ENCODE results near the gene HAGHL.
"Not testable (repeated sequence)": the region's sequence is repeated elsewhere in the genome, so short reads cannot be mapped to it uniquely, and the experiment has no call there.

HAGHL gene

DNA sequence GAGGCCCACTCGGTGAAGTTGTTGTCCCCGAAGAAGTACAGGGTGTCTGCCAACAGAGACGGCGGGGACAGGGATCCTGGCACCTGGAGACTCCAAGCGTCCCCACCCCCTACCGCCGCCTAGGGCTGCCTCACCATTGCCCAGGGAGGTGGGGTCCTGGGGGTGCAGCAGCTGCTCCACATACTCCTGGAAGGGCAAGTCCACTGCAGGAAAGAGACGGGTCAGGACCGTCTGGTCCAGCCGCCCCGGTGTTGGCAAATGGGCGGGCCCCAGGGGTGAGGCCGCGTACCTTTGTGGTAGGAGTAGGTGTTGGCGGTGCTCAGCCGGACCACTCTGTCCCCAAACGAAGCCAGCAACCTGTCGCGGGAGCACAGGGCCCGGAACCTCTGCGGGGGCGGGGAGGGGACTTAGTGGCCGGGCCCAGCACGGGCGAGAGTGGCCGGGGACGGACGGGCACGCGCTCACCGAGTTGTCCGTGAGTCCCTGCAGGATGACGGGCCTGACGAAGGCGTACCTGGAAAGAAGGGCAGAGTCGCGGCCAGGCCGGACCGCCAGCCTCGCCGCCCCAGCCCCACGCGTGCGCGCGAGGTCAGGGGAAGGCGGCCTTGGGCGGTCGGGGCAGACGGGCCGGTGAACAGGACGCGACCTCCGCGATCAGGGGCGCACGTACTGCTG, 43.4 kb upstream of the HAGHL start:
- no peak overlapping the region for H2AFZ ChIP-seq (ENCODE audit: low read depth, low read length)
- peaks cover 55% of the 10 kb centered on the region for H3K36me3 ChIP-seq (ENCODE audit: insufficient read depth, low read length)
- no peaks in the 10 kb centered on the region for H3K9me3 ChIP-seq (ENCODE audit: low read length)
- H3K4me3 ChIP-seq (ENCODE audit: low read length) = peak overlapping the region; percentile 40
- H3K27me3 ChIP-seq (ENCODE audit: insufficient read depth, low read length) = no peaks in the 10 kb centered on the region
- peaks cover 16% of the 10 kb centered on the region for H3K4me1 ChIP-seq (ENCODE audit: insufficient read depth, low read length)

GRCh38 chr16:684071-684794, 42.7 kb upstream of the HAGHL start, which contains the start of gene JMJD8:
Gene JMJD8, minus strand, starts transcription at chr16:684334. Its CDS starts 15 bp downstream, at chr16:684319.
- Histone ChIP-seq H3K4me3 (ENCODE audit: low read length) (peak within 1 kb of the TSS; percentile 40), H3K36me3 (ENCODE audit: insufficient read depth, low read length) (peaks cover 55% of the 10 kb centered on the region), H3K4me1 (ENCODE audit: insufficient read depth, low read length) (peaks cover 17% of the 10 kb centered on the region), H3K27me3 (ENCODE audit: insufficient read depth, low read length) (no peaks in the 10 kb centered on the region), H2AFZ (ENCODE audit: low read depth, low read length) (no peak within 1 kb of the TSS), H3K9me3 (ENCODE audit: low read length) (no peaks in the 10 kb centered on the region)

GRCh38 chr16:684961-685696, 41.8 kb upstream of the HAGHL start:
- H3K36me3 ChIP-seq (ENCODE audit: insufficient read depth, low read length) = peaks cover 55% of the 10 kb centered on the region
- peaks cover 23% of the 10 kb centered on the region for H3K4me1 ChIP-seq (ENCODE audit: insufficient read depth, low read length)
- no peaks in the 10 kb centered on the region for H3K9me3 ChIP-seq (ENCODE audit: low read length)
- H2AFZ ChIP-seq (ENCODE audit: low read depth, low read length) = no peak overlapping the region
- no peak overlapping the region for H3K4me3 ChIP-seq (ENCODE audit: low read length)
- H3K27me3 ChIP-seq (ENCODE audit: insufficient read depth, low read length) = no peaks in the 10 kb centered on the region

DNA sequence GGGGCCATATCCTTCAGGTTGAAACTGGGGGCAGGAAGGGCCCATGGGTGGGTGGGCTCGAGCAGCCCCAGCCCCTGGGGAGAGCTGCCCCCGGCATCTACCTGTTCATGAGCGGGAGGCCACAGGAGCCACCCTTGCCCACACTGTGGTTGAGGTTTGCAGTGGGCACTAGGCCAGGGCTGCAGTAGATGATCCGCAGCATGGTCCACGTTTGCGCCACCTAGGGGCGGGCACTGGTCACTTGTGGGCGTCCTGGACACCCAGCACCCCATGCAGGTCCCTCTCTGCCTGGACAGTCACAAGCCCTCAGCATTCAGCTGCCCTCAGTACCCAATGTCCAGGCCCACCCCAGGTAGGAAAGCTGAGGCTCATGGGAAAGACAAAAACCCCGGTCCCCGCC, 40.9 kb upstream of the HAGHL start:
- Histone ChIP-seq H3K9me3 (ENCODE audit: low read length) (no peaks in the 10 kb centered on the region), H2AFZ (ENCODE audit: low read depth, low read length) (no peak overlapping the region), H3K36me3 (ENCODE audit: insufficient read depth, low read length) (peaks cover 55% of the 10 kb centered on the region), H3K27me3 (ENCODE audit: insufficient read depth, low read length) (no peaks in the 10 kb centered on the region), H3K4me1 (ENCODE audit: insufficient read depth, low read length) (peaks cover 20% of the 10 kb centered on the region), H3K4me3 (ENCODE audit: low read length) (no peak overlapping the region)

DNA sequence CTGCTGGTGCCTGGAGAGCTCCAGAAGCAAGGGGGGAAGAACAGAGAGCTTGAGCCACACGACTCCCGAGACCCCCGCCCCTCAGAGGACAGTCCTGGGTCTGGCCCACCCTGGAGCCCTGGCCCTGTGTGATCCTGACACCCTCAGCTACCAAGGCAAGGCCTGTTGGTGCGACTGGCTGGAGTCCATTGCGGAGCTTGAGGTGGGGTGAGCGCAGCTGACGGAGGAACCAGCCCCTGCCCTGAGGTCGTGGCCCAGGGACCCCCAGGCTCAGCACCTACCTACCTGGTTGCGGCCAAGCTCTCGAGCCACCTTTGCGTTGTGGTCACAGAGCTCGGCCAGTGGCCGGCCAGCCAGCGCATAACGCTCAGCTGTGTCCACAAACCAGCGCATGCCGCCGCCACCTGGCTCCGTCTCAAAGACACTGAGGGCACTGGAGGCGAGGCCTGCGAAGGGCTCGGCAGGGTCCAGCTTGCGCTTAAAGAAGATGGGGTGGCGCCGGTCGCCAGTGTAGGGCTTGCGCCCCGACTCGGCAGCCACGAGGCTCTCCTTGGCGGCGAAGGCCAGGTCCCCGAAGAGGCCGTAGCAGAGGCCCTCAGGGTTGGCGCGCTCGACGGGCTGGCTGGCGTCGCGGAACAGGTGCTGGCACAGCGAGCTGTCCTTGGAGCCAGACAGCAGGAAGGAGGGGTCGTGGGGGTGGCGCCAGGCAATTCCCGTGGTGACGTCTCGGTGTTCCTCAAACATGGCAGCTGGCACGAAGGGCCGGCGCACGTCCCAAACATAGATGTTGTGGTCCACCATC, 40.2 kb upstream of the HAGHL start:
- Histone ChIP-seq H3K4me3 (ENCODE audit: low read length) (no peak overlapping the region), H3K36me3 (ENCODE audit: insufficient read depth, low read length) (peaks cover 51% of the 10 kb centered on the region), H3K9me3 (ENCODE audit: low read length) (no peaks in the 10 kb centered on the region), H3K4me1 (ENCODE audit: insufficient read depth, low read length) (peaks cover 13% of the 10 kb centered on the region), H3K27me3 (ENCODE audit: insufficient read depth, low read length) (no peaks in the 10 kb centered on the region), H2AFZ (ENCODE audit: low read depth, low read length) (no peak overlapping the region)

DNA sequence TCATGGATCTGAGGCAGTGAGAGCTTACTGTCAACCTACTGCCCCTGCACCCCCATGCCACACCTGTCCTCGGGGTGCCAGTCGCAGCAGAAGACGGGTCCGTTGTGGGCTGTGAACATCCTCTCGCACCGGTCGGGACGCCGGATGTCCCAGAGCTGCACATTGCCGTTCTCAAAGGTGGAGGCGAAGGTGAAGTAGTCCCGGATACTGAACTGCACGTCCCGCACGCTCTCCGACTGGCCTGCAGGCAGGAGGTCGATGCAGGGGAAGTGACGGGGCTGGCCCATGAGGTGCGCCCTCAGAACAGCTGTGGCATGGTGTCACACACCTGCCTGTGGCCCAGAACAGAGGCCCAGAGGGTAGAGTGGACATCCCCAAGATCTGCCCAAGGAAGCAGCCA, 39.4 kb upstream of the HAGHL start:
- H3K4me1 ChIP-seq (ENCODE audit: insufficient read depth, low read length) = peaks cover 8% of the 10 kb centered on the region
- no peak overlapping the region for H3K4me3 ChIP-seq (ENCODE audit: low read length)
- H3K9me3 ChIP-seq (ENCODE audit: low read length) = no peaks in the 10 kb centered on the region
- H3K36me3 ChIP-seq (ENCODE audit: insufficient read depth, low read length) = peaks cover 43% of the 10 kb centered on the region
- H2AFZ ChIP-seq (ENCODE audit: low read depth, low read length) = no peak overlapping the region
- H3K27me3 ChIP-seq (ENCODE audit: insufficient read depth, low read length) = no peaks in the 10 kb centered on the region

DNA sequence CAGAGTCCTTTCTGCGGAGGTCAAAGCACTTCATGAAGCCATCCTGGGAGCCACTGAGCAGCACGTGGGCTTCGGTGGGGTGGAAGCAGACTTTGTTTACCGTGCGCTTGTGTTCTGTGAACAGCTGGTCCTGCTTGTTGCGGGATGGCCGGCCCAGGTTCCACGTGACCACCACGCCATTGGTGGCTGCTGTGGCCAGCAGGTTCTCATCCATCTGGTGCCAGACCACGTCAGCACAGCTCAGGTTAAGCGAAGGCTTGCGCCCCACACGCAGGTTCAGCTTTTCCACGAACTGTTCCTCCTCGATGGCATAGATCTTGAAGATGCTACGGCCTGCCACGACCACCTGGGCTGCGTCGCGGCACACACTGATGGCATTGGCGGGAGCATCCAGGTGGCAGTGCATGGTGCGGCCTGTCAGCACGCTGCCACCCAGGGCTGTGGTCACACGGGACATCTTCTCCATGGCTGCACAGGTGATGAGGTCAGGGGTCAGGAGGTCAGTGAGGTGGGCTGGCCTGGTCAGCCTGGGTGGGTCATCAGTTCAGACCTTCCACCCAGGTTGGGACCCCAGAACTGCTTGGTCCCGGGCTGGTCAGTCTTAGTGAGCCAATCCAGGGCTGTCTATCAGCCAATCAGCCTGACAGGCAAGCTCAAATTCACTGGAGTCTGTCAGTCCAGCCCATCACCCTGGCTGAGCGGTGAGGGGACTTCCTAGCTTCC, 37.6 kb upstream of the HAGHL start:
- H2AFZ ChIP-seq (ENCODE audit: low read depth, low read length) = no peak overlapping the region
- H3K27me3 ChIP-seq (ENCODE audit: insufficient read depth, low read length) = no peaks in the 10 kb centered on the region
- peaks cover 7% of the 10 kb centered on the region for H3K4me1 ChIP-seq (ENCODE audit: insufficient read depth, low read length)
- H3K4me3 ChIP-seq (ENCODE audit: low read length) = peak overlapping the region; percentile 72
- no peaks in the 10 kb centered on the region for H3K9me3 ChIP-seq (ENCODE audit: low read length)
- H3K36me3 ChIP-seq (ENCODE audit: insufficient read depth, low read length) = peaks cover 30% of the 10 kb centered on the region

GRCh38 chr16:691242-691641, 35.7 kb upstream of the HAGHL start:
- not testable (repeated sequence) for H3K27me3 ChIP-seq (ENCODE audit: insufficient read depth, low read length); H3K4me1 ChIP-seq (ENCODE audit: insufficient read depth, low read length); H3K9me3 ChIP-seq (ENCODE audit: low read length); H3K4me3 ChIP-seq (ENCODE audit: low read length); H2AFZ ChIP-seq (ENCODE audit: low read depth, low read length)
- peaks cover 18% of the 10 kb centered on the region for H3K36me3 ChIP-seq (ENCODE audit: insufficient read depth, low read length)

GRCh38 chr16:692356-693108, 34.4 kb upstream of the HAGHL start:
- H3K4me3 ChIP-seq (ENCODE audit: low read length) = no peak overlapping the region
- H2AFZ ChIP-seq (ENCODE audit: low read depth, low read length) = no peak overlapping the region
- no peaks in the 10 kb centered on the region for H3K27me3 ChIP-seq (ENCODE audit: insufficient read depth, low read length)
- no peaks in the 10 kb centered on the region for H3K9me3 ChIP-seq (ENCODE audit: low read length)
- H3K4me1 ChIP-seq (ENCODE audit: insufficient read depth, low read length) = peaks cover 7% of the 10 kb centered on the region
- H3K36me3 ChIP-seq (ENCODE audit: insufficient read depth, low read length) = peaks cover 8% of the 10 kb centered on the region

DNA sequence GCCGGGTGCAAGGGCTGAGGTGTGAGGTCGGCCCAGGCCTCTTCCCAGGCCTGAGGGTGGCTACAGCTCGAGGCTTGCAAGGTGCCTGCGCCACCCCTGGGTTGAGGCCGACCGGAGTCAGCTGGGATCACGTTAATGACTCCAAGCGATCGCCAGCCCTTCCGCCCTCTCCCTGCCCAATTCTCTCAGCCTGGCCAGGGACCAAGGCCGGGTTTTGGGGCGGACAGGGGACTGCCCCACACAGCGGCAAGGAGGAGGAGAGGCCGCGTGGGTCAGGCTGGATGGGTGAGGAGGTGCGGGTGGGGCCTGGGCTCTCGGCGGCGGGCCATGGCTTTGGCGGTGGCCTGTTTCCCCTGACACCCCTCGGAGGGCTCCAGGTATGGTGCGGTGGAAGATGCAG, 33.5 kb upstream of the HAGHL start:
- Histone ChIP-seq H3K36me3 (ENCODE audit: insufficient read depth, low read length) (peaks cover 3% of the 10 kb centered on the region), H3K4me3 (ENCODE audit: low read length) (no peak overlapping the region), H3K27me3 (ENCODE audit: insufficient read depth, low read length) (no peaks in the 10 kb centered on the region), H2AFZ (ENCODE audit: low read depth, low read length) (no peak overlapping the region), H3K9me3 (ENCODE audit: low read length) (no peaks in the 10 kb centered on the region), H3K4me1 (ENCODE audit: insufficient read depth, low read length) (peaks cover 7% of the 10 kb centered on the region)

DNA sequence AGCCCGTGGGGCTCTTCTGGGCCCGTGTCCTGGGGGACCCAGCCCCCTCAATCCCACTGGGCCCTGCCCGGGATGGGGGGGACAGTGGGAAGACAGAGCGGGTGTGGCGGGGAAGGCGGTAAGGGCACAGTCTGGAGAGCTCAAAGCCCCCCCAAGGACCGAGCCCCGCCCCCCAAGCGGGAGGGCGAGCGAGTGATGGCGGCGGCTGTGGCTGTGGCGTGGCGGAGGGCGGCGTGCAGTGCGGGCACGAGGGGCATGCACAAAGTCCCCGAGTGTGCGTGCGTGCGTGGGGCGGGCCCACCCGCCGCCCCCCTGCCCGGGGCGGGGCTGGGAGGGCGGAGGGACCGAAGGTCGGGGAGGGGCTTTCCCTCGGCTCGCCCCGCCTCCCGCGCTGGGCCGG, 33.1 kb upstream of the HAGHL start:
- no peak overlapping the region for H2AFZ ChIP-seq (ENCODE audit: low read depth, low read length)
- H3K4me3 ChIP-seq (ENCODE audit: low read length) = no peak overlapping the region
- H3K9me3 ChIP-seq (ENCODE audit: low read length) = no peaks in the 10 kb centered on the region
- peaks cover 3% of the 10 kb centered on the region for H3K36me3 ChIP-seq (ENCODE audit: insufficient read depth, low read length)
- peaks cover 7% of the 10 kb centered on the region for H3K4me1 ChIP-seq (ENCODE audit: insufficient read depth, low read length)
- H3K27me3 ChIP-seq (ENCODE audit: insufficient read depth, low read length) = no peaks in the 10 kb centered on the region

Data from neuron (in vitro differentiated cells).